Transverse colon (tissue), 4 donors: ENCODE measurements around the gene ADGRA3. TPM values are rescaled to one million over a fixed set of nuclear protein-coding genes. Genes with fewer than 3 reads are reported as not detected.

Experiments used
- DNase-seq: peaks from one replicate; pipeline ENCODE4 v3.0.0-alpha.2; 2019
- H3K27ac ChIP-seq, 4 donors: fragments of 200-600 bp; sonication (generic); 2 replicates each; pipeline ENCODE4 v1.5.1; 2016 to 2018; ENCODE audit warnings: inconsistent platforms in 4 of 4
- H3K27me3 ChIP-seq: fragments of 200-600 bp; sonication (generic); 2 replicates; pipeline ENCODE4 v1.5.1; 2017; ENCODE audit warnings: inconsistent platforms
- H3K36me3 ChIP-seq, 4 donors: fragments of 200-600 bp; sonication (generic); 2 replicates each; pipeline ENCODE4 v1.5.1; 2017 to 2019; ENCODE audit warnings: inconsistent platforms in 4 of 4
- H3K4me1 ChIP-seq, 4 donors: fragments of 200-600 bp; sonication (generic); 2 replicates each; pipeline ENCODE4 v1.5.1; 2017 to 2020; ENCODE audit warnings: inconsistent platforms in 4 of 4
- H3K4me3 ChIP-seq, 4 donors: fragments of 200-600 bp; sonication (generic); 1 replicate in 1 of 4; 2 replicates in 3 of 4; pipeline versions ENCODE4 v1.5.1 to v1.6.1; 2017 to 2019; ENCODE audit warnings: inconsistent platforms in 4 of 4
- H3K9me3 ChIP-seq, 2 donors: fragments of 200-600 bp; sonication (generic); 2 replicates each; pipeline ENCODE4 v1.5.1; 2017 to 2019; ENCODE audit warnings: inconsistent platforms in 2 of 2
- EP300 ChIP-seq: sonication (generic); formaldehyde crosslinking; IDR thresholded peaks from one replicate; pipeline ENCODE4 v1.6.1; 2017; ENCODE audit warnings: antibody characterized with exemption, low read depth
- POLR2A ChIP-seq: fragments of 450-650 bp; IDR thresholded peaks from one replicate; pipeline ENCODE4 v1.6.1; 2016; ENCODE audit warnings: antibody characterized with exemption, mild to moderate bottlenecking, moderate library complexity
- POLR2AphosphoS5 ChIP-seq, 3 donors: sonication (generic); formaldehyde crosslinking; IDR thresholded peaks; one replicate each; pipeline ENCODE4 v1.6.1; 2016; ENCODE audit warnings: antibody characterized with exemption in 3 of 3
- WGBS, 2 donors: methylation state at CpG; one replicate each; pipeline ENCODE4 v1.1.5; 2018; ENCODE audit warnings: low coverage in 1 of 2; 5-methylcytosine and 5-hydroxymethylcytosine counted together
- in situ Hi-C, 4 donors: fragments of 200-750 bp; cut with MboI; loops; one replicate each; pipeline versions ENCODE4 v1.15.0 to v1.15.1; 2017; ENCODE audit warnings: low sequenced_read_pairs in 3 of 4, low pct_ligation_motif_present in 1 of 4, low pct_unique_long_range_greater_than_20kb in 1 of 4
- intact Hi-C: fragments of 100-400 bp; cut with DNase I; formaldehyde crosslinking; loops from one replicate; pipeline ENCODE4 v1.15.1; 2023; ENCODE audit warnings: low total_unique reads
- total RNA-seq, 4 donors: library from RNA; depleted of rRNA; stranded (reverse); fragments of >200 nt; gene quantifications; one replicate each; pipeline ENCODE4 v1.1.0, GENCODE V29; 2016
- TF ChIP-seq, protein P1 (sequence below), 5 experiments: fragments of 200-600 bp in 3 of 5; fragments of 450-650 bp in 2 of 5; sonication (generic) in 3 of 5; IDR thresholded peaks; 1 replicate in 2 of 5; 2 replicates in 3 of 5; pipeline ENCODE4 v1.5.1; 2016 to 2017; ENCODE audit warnings: antibody characterized with exemption in 5 of 5, inconsistent platforms in 3 of 5, mild to moderate bottlenecking in 2 of 5, moderate library complexity in 1 of 5

ADGRA3 gene
- total RNA-seq, 4 donors from 2014 or later: 76.7 to 126 (median 91.1) TPM

DNA sequence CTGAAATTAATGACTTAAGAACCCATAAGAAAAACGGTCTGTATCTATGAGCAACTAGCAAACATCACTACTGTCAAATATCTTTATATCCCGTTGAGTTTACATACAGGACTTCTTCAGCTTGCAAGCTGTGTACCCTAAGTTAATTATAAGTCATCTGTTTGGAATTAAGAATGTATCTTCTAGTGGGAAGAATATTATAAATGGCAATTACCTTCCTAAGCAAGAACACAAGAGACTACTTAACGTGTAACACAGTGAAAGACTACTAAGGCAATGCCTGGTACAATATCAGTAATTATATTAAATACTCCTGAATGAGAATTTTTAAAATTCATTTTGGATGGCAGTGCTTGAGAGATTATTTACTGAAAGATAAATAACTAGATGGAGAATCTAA, 58.5 kb downstream of the ADGRA3 start:
- Histone ChIP-seq H3K4me1 (peaks cover 0 to 4% (median 0%) of the 10 kb centered on the region in 4 donors), H3K27me3 (no peaks in the 10 kb centered on the region), H3K36me3 (no peaks in the 10 kb centered on the region), H3K9me3 (no peaks in the 10 kb centered on the region), H3K4me3 (no peak overlapping the region), H3K27ac (no peak overlapping the region)
- in situ Hi-C loops: loop anchor here in 1 of 4 donors (10.0 kb wide), 1 partner anchor 63 kb away; no protein-coding TSS in a partner anchor
- TF ChIP-seq EP300 (no peak), POLR2AphosphoS5 (IDR thresholded peaks at IDR 0.05) (no peak), POLR2A (no peak)
- TF ChIP-seq, protein P1, sequence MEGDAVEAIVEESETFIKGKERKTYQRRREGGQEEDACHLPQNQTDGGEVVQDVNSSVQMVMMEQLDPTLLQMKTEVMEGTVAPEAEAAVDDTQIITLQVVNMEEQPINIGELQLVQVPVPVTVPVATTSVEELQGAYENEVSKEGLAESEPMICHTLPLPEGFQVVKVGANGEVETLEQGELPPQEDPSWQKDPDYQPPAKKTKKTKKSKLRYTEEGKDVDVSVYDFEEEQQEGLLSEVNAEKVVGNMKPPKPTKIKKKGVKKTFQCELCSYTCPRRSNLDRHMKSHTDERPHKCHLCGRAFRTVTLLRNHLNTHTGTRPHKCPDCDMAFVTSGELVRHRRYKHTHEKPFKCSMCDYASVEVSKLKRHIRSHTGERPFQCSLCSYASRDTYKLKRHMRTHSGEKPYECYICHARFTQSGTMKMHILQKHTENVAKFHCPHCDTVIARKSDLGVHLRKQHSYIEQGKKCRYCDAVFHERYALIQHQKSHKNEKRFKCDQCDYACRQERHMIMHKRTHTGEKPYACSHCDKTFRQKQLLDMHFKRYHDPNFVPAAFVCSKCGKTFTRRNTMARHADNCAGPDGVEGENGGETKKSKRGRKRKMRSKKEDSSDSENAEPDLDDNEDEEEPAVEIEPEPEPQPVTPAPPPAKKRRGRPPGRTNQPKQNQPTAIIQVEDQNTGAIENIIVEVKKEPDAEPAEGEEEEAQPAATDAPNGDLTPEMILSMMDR (IDR thresholded peaks at IDR 0.05): no peak
- intact Hi-C loops: no loop called here
- 63 to 64% methylated on average over 3 of the region's 3 CpGs for WGBS, 2 donors
- DNase-seq: no peak

DNA sequence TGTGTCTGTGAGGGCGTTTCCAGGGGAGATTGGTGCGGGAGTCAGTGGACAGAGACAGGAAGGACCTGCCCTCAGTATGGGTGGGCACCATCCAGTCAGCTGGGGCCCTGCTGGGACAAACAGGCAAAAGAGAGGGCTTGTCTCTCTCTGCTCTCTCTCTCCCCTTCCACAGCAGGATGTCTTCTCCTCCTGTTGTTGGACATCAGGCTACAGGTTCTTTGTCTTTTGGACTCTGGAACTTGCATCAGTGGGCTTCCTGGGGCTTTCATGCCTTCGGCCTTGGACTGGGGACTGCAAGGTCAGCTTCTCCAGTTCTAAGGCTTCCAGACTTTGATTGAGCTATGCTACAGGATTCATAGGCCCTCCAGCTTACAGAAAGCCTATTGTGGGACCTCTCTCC, 59.6 kb downstream of the ADGRA3 start:
- TF ChIP-seq EP300 (no peak), POLR2A (no peak), POLR2AphosphoS5 (IDR thresholded peaks at IDR 0.05) (no peak)
- TF ChIP-seq, protein P1 (IDR thresholded peaks at IDR 0.05): no peak
- Histone ChIP-seq H3K4me1 (peaks cover 0 to 4% (median 0%) of the 10 kb centered on the region in 4 donors), H3K9me3 (no peaks in the 10 kb centered on the region), H3K27ac (no peak overlapping the region), H3K36me3 (no peaks in the 10 kb centered on the region), H3K27me3 (no peaks in the 10 kb centered on the region), H3K4me3 (no peak overlapping the region)
- WGBS, 2 donors: 73% methylated on average over 3 of the region's 3 CpGs; no CpG with 5 or more reads in 1 of the 2 donors
- intact Hi-C loops (no loop called here), in situ Hi-C loops (loop anchor here in 1 of 4 donors (10.0 kb wide), 1 partner anchor 61 kb away; no protein-coding TSS in a partner anchor)
- DNase-seq: no peak

DNA sequence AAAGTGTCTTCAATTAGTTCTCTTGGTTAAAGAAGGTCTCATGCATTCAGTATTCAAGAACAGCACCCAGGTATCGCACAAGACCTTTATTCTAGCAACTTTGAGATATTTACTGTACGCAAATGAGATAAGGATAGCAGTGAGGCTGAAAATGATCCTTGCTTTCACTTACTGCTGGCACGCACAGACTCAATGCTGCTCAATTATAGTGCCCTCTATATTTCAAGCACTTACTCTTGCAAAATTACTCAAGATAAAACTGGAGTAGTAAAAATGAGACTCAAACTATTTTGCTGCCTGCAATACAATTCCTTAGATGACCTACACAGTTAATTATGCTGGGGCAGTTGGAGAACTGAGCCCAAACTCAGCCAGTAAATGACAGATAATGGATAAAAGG, 60.9 kb downstream of the ADGRA3 start:
- H3K27ac ChIP-seq: no peak overlapping the region
- no peaks in the 10 kb centered on the region for H3K36me3 ChIP-seq
- no peak for TF ChIP-seq EP300
- TF ChIP-seq, protein P1 (IDR thresholded peaks at IDR 0.05): no peak
- TF ChIP-seq POLR2A: no peak
- TF ChIP-seq POLR2AphosphoS5 (IDR thresholded peaks at IDR 0.05): no peak
- 42 to 64% methylated on average over 3 of the region's 3 CpGs for WGBS, 2 donors
- no peak for DNase-seq
- in situ Hi-C loops (loop anchor here in 1 of 4 donors (10.0 kb wide), 1 partner anchor 60 kb away; no protein-coding TSS in a partner anchor), intact Hi-C loops (no loop called here)
- no peaks in the 10 kb centered on the region for H3K27me3 ChIP-seq
- peaks cover 0 to 4% (median 0%) of the 10 kb centered on the region in 4 donors for H3K4me1 ChIP-seq
- no peaks in the 10 kb centered on the region for H3K9me3 ChIP-seq
- no peak overlapping the region for H3K4me3 ChIP-seq

DNA sequence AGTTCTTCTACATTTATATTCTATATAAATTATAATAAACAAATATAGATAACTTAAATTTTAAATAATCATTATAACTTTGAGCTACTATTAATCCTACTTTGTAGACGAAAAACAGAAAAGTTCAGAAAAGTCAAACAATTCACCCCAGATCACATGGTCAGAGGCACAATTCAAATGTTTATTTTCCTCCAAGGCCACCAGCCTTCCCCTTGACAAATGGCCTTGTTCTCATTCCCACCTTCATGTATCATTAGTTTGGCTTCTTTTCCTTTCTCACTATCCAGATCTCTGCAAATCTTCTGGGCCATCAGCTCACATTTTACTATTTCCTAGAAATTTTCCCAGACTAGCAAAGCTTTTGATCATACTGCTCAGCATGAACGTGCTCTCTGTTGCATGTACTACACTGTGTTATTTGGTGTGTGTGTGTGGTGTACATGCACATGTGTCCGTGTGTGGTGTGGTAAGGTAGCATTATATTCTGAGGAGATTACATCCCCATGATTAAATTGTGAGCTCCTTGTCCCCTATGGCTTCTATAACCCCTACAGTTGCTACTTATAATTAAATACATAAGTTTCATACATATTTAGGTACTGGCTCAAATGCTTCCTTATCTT, 61.5 kb downstream of the ADGRA3 start:
- Histone ChIP-seq H3K27ac (no peak overlapping the region), H3K36me3 (no peaks in the 10 kb centered on the region), H3K4me3 (no peak overlapping the region), H3K9me3 (no peaks in the 10 kb centered on the region), H3K27me3 (no peaks in the 10 kb centered on the region), H3K4me1 (peaks cover 0 to 4% (median 0%) of the 10 kb centered on the region in 4 donors)
- intact Hi-C loops (no loop called here), in situ Hi-C loops (loop anchor here in 1 of 4 donors (10.0 kb wide), 1 partner anchor 60 kb away; no protein-coding TSS in a partner anchor)
- TF ChIP-seq POLR2A (no peak), EP300 (no peak), POLR2AphosphoS5 (IDR thresholded peaks at IDR 0.05) (no peak)
- TF ChIP-seq, protein P1 (IDR thresholded peaks at IDR 0.05): no peak
- WGBS, 2 donors: 70 to 100% methylated on average over 1 to 3 of the region's 3 CpGs
- no peak for DNase-seq
